Loucy (cell line): ENCODE measurements around the gene EPHB1.

ENCODE experiments used
- H2AFZ ChIP-seq: fragments of 200-600 bp; sonication (generic); 2 replicates; pipeline ENCODE4 v1.6.0; 2016; ENCODE audit warnings: antibody characterized with exemption, mild to moderate bottlenecking, low read length, moderate library complexity
- H3F3A ChIP-seq: fragments of 200-600 bp; 2 replicates; pipeline ENCODE4 v1.6.0; 2016; ENCODE audit warnings: antibody characterized with exemption, low read depth, mild to moderate bottlenecking
- H3K27me3 ChIP-seq: fragments of 200-600 bp; sonication (generic); 2 replicates; pipeline ENCODE4 v1.6.1; 2014; ENCODE audit warnings: low read length, mild to moderate bottlenecking; ENCODE audit not compliant: insufficient read depth, poor library complexity, severe bottlenecking
- H3K36me3 ChIP-seq: fragments of 200-600 bp; sonication (generic); 2 replicates; pipeline ENCODE4 v1.6.1; 2016; ENCODE audit warnings: low read length; ENCODE audit not compliant: insufficient read depth
- H3K4me1 ChIP-seq: fragments of 200-600 bp; sonication (generic); 2 replicates; pipeline ENCODE4 v1.5.1; 2014; ENCODE audit warnings: low read length, mild to moderate bottlenecking; ENCODE audit not compliant: insufficient read depth, poor library complexity, severe bottlenecking
- H3K4me2 ChIP-seq: fragments of 200-600 bp; sonication (generic); 2 replicates; pipeline ENCODE4 v1.6.0; 2014; ENCODE audit warnings: antibody characterized with exemption, low read length, low read depth, mild to moderate bottlenecking; ENCODE audit not compliant: poor library complexity, severe bottlenecking
- H3K4me3 ChIP-seq: fragments of 200-600 bp; sonication (generic); 2 replicates; pipeline ENCODE4 v1.5.1; 2014; ENCODE audit warnings: low read length, mild to moderate bottlenecking, mixed read lengths; ENCODE audit not compliant: poor library complexity, severe bottlenecking
- H3K79me2 ChIP-seq: fragments of 200-600 bp; sonication (generic); 2 replicates; pipeline ENCODE4 v1.6.1; 2014; ENCODE audit warnings: low read length; ENCODE audit not compliant: insufficient read depth
- H3K9ac ChIP-seq: fragments of 200-600 bp; sonication (generic); 2 replicates; pipeline ENCODE4 v1.6.0; 2014; ENCODE audit warnings: mild to moderate bottlenecking, low read depth, low read length, moderate library complexity; ENCODE audit not compliant: poor library complexity, severe bottlenecking
- H3K9me2 ChIP-seq: fragments of 200-600 bp; sonication (generic); replicated peaks from 2 replicates; pipeline ENCODE4 v1.6.1; 2016; ENCODE audit warnings: low read depth, low read length, mixed read lengths
- H3K9me3 ChIP-seq: fragments of 200-600 bp; sonication (generic); 2 replicates; pipeline ENCODE4 v1.6.1; 2014; ENCODE audit warnings: mild to moderate bottlenecking, antibody characterized with exemption, low read length, low read depth; ENCODE audit not compliant: insufficient read depth
- H4K20me1 ChIP-seq: fragments of 200-600 bp; sonication (generic); 2 replicates; pipeline ENCODE4 v1.6.0; 2014; ENCODE audit warnings: antibody characterized with exemption, low read length, mild to moderate bottlenecking; ENCODE audit not compliant: insufficient read depth, poor library complexity, severe bottlenecking
- EZH2phosphoT487 ChIP-seq: fragments of 200-600 bp; IDR thresholded peaks from 2 replicates; pipeline ENCODE4 v1.6.1; 2018; ENCODE audit warnings: antibody characterized with exemption, mild to moderate bottlenecking, moderate library complexity, borderline replicate concordance
- TF ChIP-seq, protein P1 (sequence below): fragments of 200-600 bp; sonication (generic); conservative IDR thresholded peaks from 2 replicates; pipeline ENCODE4 v1.5.1; 2014; ENCODE audit warnings: mild to moderate bottlenecking, antibody characterized with exemption, low read length

EPHB1 gene

GRCh38 chr3:134959516-134959915 is 164.5 kb downstream of the EPHB1 start:
- Histone ChIP-seq H3K9me3 (no peaks in the 10 kb centered on the region), H3F3A (no peaks in the 10 kb centered on the region), H3K36me3 (no peaks in the 10 kb centered on the region), H3K4me3 (no peak overlapping the region), H3K9ac (no peak overlapping the region), H3K27me3 (no peaks in the 10 kb centered on the region), H3K79me2 (no peaks in the 10 kb centered on the region), H4K20me1 (no peaks in the 10 kb centered on the region), H3K9me2 (no peaks in the 10 kb centered on the region), H2AFZ (no peak overlapping the region), H3K4me1 (no peaks in the 10 kb centered on the region), H3K4me2 (no peak overlapping the region)
- TF ChIP-seq EZH2phosphoT487: no peak
- TF ChIP-seq, protein P1, sequence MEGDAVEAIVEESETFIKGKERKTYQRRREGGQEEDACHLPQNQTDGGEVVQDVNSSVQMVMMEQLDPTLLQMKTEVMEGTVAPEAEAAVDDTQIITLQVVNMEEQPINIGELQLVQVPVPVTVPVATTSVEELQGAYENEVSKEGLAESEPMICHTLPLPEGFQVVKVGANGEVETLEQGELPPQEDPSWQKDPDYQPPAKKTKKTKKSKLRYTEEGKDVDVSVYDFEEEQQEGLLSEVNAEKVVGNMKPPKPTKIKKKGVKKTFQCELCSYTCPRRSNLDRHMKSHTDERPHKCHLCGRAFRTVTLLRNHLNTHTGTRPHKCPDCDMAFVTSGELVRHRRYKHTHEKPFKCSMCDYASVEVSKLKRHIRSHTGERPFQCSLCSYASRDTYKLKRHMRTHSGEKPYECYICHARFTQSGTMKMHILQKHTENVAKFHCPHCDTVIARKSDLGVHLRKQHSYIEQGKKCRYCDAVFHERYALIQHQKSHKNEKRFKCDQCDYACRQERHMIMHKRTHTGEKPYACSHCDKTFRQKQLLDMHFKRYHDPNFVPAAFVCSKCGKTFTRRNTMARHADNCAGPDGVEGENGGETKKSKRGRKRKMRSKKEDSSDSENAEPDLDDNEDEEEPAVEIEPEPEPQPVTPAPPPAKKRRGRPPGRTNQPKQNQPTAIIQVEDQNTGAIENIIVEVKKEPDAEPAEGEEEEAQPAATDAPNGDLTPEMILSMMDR: no peak

DNA sequence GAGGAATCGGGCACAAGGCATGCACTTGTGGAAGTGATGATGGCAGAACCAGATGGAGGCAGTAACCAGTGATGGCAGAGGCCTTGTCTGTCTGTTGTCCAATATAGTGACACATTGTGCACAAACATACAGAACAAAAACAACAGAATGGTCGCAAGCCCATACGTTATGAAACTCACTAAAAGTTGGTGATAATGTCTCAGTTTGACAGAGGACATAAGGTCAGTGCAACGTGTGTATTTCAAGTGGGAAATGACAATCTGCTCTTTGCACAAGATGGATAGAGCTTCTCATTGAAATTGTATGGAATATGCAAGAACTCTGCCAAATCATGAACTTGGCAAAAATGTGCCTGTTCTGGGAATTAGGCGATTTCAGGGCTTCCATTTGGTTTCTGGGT is 169.2 kb downstream of the EPHB1 start:
- H3K4me1 ChIP-seq: no peaks in the 10 kb centered on the region
- no peak overlapping the region for H3K4me2 ChIP-seq
- H4K20me1 ChIP-seq: no peaks in the 10 kb centered on the region
- no peaks in the 10 kb centered on the region for H3F3A ChIP-seq
- no peak overlapping the region for H3K9ac ChIP-seq
- H3K9me3 ChIP-seq: no peaks in the 10 kb centered on the region
- H3K79me2 ChIP-seq: no peaks in the 10 kb centered on the region
- H3K27me3 ChIP-seq: no peaks in the 10 kb centered on the region
- H3K36me3 ChIP-seq: no peaks in the 10 kb centered on the region
- no peaks in the 10 kb centered on the region for H3K9me2 ChIP-seq
- no peak overlapping the region for H2AFZ ChIP-seq
- TF ChIP-seq EZH2phosphoT487: no peak
- TF ChIP-seq, protein P1: no peak
- no peak overlapping the region for H3K4me3 ChIP-seq

- Histone ChIP-seq H3K4me3 (no peak overlapping the region), H3K9me3 (no peaks in the 10 kb centered on the region), H3K4me1 (no peaks in the 10 kb centered on the region), H2AFZ (no peak overlapping the region), H3K9ac (no peak overlapping the region), H3F3A (no peaks in the 10 kb centered on the region), H3K4me2 (no peak overlapping the region), H3K27me3 (no peaks in the 10 kb centered on the region), H3K36me3 (no peaks in the 10 kb centered on the region), H3K9me2 (no peaks in the 10 kb centered on the region), H4K20me1 (no peaks in the 10 kb centered on the region), H3K79me2 (no peaks in the 10 kb centered on the region)
- TF ChIP-seq, protein P1: no peak
- no peak for TF ChIP-seq EZH2phosphoT487
These were observed 170.9 kb downstream of the EPHB1 start for GRCh38 chr3:134965865-134966481.
